ENCODE data around the gene TCTA. TPM values are rescaled to one million over a fixed set of nuclear protein-coding genes. Genes with fewer than 3 reads are reported as not detected.

TCTA gene
- total RNA-seq, 1 experiment from 2014 or later = 28.5 TPM

DNA sequence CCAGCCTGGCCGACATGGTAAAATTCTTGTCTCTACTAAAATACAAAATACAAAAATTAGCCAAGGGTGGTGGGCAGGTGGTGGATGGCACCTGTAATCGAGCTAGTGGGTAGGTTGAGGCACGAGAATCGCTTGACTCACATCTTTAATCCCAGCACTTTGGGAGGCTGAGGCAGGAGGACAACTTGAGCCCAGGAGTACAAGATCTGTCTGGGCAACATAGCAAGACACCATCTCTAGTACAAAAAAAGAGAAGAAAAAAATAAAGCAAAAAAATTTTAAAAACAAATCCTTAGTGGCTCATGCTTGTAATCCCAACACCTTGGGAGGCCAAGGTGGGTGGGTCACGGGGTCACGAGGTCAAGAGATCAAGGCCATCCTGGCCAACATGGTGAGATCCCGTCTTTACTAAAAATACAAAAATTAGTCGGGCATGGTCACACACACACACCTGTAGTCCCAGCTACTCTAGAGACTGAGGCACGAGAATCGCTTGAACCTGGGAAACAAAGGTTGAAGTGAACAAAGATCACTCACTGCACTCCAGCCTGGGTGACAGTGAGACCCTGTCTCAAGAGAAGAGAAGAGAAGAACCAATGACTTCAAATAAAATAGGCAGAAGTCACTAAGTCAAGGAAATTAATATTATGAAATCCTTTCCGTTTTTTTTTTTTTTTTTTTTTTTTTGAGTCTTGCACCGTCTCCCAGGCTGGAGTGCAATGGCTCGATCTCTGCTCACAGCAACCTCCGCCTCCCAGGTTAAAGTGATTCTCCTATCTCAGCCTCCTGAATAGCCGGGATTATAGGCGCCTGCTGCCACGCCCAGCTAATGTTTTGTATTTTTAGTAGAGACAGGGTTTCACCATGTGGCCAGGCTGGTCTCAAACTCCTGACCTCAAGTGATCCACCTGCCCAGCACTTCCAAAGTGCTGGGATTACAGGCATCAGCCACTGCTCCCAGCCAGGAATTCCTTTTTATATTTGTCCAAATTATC lies 5.4 kb upstream of the TCTA start:
- in situ Hi-C loops (cut with HindIII; ENCODE audit: low pct_unique_long_range_greater_than_20kb, low sequenced_read_pairs) = no loop called here
- DNase-seq (ENCODE audit: low read depth) = no peak

DNA sequence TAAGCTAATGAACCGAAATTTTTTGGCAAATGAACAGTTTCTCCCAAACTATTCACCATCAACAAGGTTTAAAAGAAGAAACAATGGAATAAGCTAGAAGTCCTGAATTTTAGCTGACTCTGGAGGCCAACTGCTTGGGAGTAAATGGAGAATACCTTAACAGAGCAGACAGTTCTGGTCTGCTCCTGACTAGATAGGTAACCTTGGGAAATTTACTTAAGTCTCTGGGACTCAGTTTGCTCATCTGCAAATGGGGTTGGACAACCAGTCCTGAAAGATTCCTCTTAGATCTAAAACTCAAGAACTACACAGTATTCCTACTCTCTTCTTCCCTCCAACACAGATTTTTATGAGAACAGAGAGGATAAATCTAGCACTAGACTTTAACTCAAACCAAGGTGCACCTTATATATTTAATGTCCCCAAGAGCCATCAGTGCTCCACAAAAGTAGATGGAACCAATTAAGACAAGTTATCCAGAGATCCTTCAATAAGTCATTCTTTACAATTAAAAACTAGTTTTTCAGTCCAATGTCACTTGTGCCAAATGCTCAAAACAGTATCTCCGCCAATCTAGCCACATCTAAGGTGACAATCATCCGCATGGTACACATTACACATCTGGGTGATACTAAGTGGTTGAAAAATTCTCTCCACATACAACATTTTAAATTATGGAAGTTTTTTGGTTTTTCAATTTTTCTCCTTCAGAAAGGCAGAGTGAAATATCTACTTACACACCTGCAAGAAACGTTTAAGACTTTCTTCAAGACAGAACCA lies 2.0 kb upstream of the TCTA start:
- DNase-seq (ENCODE audit: low read depth) = no peak
- in situ Hi-C loops (cut with HindIII; ENCODE audit: low pct_unique_long_range_greater_than_20kb, low sequenced_read_pairs) = no loop called here

DNA sequence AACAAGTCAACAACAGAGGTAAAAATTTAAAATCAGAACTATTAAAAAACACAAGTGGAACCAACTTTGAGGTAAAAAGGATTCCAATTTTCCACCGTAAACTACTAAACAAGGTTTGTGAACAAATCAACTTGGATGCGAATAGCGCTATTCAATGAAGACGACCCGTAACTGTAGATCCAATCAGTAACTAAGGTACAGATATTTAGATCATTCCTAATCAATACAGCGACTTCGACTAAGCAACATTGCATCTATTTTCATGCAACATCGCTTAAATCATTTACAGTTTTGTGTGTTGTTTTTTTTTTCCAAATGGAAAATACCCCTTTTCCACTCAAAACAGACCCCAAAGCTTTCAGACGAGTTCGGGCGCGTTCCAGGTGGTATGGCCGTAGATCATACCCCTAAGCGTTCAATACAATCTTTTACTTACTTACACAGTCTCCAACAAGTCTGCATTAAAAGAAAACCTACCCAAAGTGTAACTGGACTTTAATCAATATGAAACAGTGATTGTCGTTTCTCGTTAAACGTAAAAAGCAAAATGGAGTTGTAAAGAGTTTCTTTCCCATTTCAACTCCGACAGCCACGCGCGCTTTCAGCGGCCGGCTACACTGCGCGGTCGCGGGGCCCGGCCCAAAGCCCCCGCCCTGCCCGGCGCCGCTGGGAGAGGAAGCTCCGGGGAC lies 1.2 kb upstream of the TCTA start:
- no peak for DNase-seq (ENCODE audit: low read depth)
- in situ Hi-C loops (cut with HindIII; ENCODE audit: low pct_unique_long_range_greater_than_20kb, low sequenced_read_pairs) = no loop called here

DNA sequence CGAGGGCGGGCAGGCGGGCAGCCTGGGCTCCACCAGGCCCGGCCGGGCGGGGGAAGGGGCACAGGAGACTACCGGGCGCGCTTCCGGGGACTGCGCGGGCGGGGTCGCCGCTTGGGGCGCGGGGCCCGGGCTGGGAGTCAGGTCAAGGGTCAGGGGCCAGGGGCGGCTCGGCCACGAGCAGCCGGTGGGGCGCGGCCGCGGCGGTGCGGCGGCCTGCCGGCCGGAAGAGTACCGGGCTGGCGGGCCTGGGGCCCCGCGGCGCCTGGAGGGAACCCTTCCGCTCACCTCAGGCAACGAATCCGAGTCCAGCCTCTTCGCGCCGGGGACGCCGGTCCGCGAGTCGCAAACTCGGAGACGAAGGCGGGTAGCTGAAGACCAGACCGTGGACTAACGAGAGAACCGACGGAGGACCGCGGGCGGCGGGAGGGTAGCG lies 672 bp upstream of the TCTA start:
- in situ Hi-C loops (cut with HindIII; ENCODE audit: low pct_unique_long_range_greater_than_20kb, low sequenced_read_pairs) = no loop called here

DNA sequence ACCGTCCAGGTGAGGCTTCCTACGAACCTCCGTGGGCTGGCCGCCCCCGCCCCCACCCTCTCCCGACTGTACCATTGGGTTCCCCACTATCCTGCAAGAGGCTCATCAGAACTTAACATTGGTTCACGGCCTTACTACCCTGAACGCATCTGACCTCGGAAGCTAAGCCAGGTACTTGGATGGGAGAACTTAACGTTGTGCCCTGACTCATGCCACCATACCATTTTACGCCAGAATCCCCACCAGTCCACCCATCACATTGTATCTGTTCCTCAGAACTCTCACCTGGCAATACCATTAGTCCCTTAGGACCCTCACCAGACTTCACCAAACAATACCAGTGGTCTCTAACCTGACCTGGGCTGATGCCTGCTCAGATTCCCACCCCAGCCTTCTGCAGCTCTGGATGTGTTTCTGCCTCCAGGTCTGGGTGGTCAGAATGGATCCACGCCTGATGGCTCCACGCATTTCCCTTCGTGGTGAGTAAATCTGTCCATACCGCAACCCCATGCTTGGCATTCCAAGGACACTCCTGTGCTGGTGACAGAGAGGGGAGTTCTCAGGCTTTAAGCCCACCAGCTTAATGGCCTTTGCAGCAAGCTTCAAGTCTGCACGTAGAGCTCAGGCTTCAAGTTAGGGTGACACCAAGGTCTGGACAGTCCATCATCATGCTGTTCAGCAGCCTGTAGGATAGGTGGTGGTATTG lies 562 bp downstream of the TCTA start:
- in situ Hi-C loops (cut with HindIII; ENCODE audit: low pct_unique_long_range_greater_than_20kb, low sequenced_read_pairs) = no loop called here
- no peak for DNase-seq (ENCODE audit: low read depth)

More for the DNA sequence above, 672 bp upstream of the TCTA start:
- DNase-seq (ENCODE audit: low read depth) = no peak

DNA sequence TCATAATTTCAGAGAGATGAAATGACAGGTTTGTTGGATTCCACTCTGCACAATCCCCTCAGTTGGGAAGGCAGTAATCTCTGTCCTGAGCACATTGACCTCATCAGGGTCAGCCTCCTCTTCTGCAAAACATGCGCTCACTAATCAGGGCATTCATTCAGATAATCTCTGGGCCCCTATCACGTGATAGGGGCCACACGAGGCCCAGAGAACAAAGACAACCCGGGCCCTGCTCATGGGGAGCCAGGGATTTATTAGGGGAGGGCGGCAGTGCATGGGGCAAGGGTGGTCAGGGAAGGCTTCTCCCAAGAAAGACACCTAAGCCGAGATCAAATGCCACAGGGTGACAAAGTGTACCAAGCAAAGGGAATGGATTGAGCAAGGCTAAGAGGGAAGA lies 1.1 kb downstream of the TCTA start:
- in situ Hi-C loops (cut with HindIII; ENCODE audit: low pct_unique_long_range_greater_than_20kb, low sequenced_read_pairs) = no loop called here
- DNase-seq (ENCODE audit: low read depth) = no peak

DNA sequence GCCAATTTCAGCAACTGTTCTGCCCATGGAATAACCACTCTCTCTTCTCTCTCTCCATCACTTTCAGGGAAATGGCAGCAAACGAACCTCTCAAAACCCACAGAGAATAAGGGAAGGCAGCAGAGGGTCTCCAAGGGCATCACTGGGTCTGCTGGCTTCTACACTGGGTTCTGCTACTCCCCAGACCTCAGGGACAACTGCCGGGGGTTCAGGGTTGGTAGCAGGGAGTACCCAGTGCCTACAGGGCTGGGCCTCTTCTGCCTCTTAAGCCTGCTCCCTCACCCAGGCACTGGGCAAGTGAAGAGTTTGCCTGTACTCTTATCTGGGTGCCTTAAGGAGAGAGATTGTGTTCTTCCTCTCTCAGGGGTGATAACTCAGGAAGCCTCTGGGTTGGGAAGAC lies 2.5 kb downstream of the TCTA start:
- no peak for DNase-seq (ENCODE audit: low read depth)
- in situ Hi-C loops (cut with HindIII; ENCODE audit: low pct_unique_long_range_greater_than_20kb, low sequenced_read_pairs) = no loop called here

DNA sequence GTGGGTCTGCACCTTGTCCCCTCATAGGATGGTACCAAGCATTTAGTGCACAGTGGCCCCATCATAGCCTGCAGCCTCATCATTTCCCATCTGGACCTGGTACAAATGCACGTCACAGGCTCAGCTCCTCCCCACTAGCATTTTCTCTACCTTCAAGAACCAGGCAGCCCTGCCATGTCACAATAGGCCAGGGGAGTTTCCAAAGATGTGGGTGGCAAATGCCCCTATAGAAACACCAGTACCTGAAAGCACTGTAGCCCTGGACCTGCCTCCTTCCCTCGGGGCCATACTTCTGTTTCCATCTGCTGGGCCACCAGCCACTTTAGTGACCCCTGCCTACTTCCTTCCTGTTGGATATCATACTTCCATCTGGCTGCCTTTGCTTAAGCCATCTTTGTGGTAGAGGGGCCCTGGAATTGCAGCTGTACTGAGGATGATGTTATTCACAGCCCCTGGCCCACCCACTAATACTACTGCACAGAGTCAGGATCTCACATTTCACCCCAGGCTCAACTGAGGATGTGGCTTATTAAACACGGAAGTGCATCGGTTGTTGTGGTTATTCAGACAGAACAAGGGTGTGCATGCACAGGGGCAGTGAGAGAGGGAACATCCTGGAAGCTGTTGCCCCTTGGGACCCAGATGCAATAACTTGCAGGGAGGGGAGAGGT lies 3.8 kb downstream of the TCTA start:
- in situ Hi-C loops (cut with HindIII; ENCODE audit: low pct_unique_long_range_greater_than_20kb, low sequenced_read_pairs) = no loop called here
- no peak for DNase-seq (ENCODE audit: low read depth)

DNA sequence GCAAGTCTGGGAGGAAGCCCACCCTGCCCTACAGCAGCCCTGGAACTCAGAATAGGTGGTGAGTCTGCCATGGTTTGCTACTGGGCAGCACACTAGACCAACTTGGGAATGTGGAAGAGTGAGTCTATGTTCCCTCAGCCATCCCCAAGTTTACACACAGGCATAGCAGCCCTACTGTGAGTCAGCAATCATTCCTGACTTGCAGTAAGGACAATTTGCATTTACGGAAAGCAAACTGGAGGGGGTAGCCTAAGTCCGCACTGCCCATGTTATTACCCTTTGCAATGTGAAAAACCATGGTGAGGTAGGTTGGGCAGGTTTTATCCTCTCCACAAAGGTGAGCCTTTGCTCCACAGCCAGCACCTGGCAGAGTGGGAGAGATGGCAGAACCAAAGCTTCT lies 4.6 kb downstream of the TCTA start:
- in situ Hi-C loops (cut with HindIII; ENCODE audit: low pct_unique_long_range_greater_than_20kb, low sequenced_read_pairs) = no loop called here
- DNase-seq (ENCODE audit: low read depth) = no peak

DNA sequence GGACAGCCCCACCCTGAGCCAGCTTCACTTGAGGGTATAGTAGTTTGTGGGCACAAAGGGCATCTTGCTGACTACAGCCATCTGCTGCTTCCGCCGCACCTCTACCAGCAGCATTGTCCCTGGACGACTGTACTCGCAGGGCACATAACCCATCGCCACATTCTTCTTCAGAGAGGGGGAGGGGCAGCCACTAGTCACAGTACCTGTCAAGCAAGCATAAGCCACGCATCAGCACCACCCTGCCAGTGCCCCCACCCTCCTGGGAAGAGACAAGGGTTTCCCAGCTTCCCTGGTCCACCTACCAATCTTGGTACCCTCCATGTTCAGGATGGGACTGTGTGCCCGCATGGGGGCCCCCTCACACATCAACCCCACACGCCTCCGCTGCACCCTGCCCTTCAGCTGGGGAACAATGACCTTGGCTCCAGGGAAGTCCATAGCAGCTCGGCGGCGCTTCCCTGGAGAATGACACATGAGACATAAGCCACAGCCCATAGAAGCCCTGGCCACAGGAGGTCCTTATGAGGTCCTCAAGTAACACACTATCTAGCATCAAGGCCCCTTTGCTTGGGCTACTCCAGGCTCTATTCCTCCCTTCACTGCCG lies 5.4 kb downstream of the TCTA start:
- in situ Hi-C loops (cut with HindIII; ENCODE audit: low pct_unique_long_range_greater_than_20kb, low sequenced_read_pairs) = no loop called here
- DNase-seq (ENCODE audit: low read depth) = no peak

DNA sequence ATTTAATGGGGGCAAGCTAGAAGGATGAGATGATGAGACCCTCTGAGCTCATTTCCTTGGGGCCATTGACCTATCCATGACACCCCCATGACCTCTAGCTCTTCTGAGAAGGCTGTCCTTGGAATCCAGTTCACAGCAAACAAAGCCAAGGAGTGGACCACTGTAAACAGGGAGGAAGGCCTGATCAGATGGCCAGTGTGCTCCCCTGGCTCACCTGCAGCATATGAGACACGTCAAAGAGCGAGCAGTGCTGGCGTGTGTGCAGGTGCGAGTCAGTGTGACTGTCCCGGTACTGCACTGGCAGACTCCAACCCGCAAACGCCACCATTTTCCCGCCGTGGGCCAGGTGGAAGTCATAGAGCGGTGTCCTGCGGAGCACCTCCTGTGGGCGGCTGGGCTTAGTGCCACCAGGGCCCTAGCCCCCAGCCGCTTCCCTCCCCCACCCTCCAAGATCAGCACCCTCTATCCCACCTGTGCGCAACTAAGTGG lies 9.7 kb downstream of the TCTA start:
- in situ Hi-C loops (cut with HindIII; ENCODE audit: low pct_unique_long_range_greater_than_20kb, low sequenced_read_pairs) = no loop called here
- no peak for DNase-seq (ENCODE audit: low read depth)

DNA sequence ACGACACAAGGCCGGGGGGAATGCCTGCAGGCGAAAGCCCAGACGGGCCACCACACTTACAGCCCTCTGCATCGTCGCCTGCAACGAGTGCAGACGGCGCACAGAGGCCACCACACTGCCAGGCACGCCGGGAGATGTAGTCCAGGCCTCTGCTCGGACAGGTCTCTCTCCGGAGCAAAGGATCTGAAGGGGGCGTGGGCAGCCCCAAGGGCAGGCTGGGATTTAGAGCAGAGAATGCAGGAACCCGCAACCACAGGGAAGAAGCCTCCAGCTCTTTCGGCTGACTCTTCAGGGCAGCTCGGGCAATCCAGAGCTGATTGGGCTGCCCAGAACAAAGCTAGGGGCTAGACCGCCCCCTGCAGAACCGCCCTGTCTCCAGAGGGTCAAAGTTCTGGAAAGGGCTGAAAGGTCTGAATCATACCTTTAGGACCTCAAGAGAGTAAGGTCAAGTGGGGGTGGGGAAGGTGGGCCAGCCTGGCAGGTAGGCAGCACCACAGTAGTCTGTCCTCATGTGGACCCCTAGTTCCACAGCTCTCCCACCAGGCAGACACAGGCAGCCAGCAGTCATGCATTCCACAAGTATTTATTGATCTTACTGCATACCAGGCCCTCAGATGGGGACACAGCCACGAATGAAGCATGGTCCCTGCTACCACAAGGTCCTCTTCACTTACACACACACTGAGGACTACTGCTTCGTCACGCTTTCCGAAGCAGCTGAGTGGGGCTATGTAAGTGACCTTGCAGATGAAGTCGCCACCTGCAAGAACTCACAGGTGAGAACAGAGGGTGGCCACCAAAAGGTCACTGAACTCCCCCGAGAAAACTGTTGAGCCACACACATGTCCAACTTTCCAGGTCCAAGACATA lies 10.4 kb downstream of the TCTA start, which contains the start of gene AMT:
TSS of gene AMT (minus strand) at position 95 of the 870 bp plus-strand sequence. CDS start at position 72, 23 bp downstream.
- in situ Hi-C loops (cut with HindIII; ENCODE audit: low pct_unique_long_range_greater_than_20kb, low sequenced_read_pairs) = no loop called here
- DNase-seq (ENCODE audit: low read depth) = no peak

DNA sequence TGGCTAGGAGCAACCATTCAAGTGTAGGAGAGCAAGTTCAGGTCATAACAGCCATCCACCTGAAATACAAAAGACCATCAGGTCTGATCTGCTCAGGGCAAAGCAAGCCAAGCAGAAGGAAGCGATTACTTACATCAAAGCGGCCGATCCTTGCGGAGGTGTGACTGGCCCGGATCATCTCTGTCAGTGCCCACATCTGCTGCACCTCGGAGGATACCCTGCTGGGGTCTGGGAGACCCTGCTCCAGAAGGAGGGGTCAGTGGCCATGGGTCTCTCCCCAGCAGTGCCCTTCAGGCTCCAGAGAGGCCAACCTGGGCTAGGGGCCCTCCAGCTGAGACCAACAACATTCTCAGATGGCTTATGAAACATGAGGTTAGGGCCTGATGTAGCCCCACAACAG lies 12.6 kb downstream of the TCTA start:
- in situ Hi-C loops (cut with HindIII; ENCODE audit: low pct_unique_long_range_greater_than_20kb, low sequenced_read_pairs) = no loop called here
- no peak for DNase-seq (ENCODE audit: low read depth)

DNA sequence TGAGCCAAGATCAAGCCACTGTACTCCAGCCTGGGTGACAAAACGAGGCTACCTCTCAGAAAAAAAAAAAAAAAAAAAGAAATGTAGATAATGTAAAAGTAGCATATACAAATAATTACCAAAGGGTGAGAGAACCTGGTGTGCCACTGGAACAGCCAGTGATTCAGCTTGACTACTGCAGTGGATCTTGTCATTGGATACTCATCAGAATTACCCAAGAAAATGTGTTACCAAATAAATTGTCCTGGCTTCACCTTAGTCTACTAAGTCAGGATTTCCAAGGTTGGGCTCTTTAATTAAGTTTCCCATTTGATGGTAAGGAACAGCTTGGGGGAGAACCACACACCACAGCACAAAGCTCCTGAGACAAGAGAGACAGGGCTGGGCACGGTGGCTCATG lies 15.4 kb downstream of the TCTA start:
- DNase-seq (ENCODE audit: low read depth) = no peak
- in situ Hi-C loops (cut with HindIII; ENCODE audit: low pct_unique_long_range_greater_than_20kb, low sequenced_read_pairs) = no loop called here

DNA sequence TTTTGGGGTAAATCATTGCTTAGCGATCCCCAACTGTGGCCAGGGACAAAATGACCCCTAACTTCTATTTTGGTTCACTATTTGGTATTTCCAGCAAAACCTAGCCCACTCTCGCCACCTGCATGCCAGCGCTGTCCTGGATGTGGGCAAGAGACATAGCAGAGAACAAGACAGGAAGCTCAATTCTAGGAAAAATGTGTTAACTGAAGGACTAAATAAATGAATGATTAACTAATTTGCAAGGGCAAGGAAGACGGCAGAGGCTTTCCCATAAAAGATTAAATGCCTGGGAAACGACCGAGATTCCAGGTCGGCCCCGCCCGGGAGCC lies 16.5 kb downstream of the TCTA start:
- DNase-seq (ENCODE audit: low read depth) = no peak
- in situ Hi-C loops (cut with HindIII; ENCODE audit: low pct_unique_long_range_greater_than_20kb, low sequenced_read_pairs) = no loop called here

DNA sequence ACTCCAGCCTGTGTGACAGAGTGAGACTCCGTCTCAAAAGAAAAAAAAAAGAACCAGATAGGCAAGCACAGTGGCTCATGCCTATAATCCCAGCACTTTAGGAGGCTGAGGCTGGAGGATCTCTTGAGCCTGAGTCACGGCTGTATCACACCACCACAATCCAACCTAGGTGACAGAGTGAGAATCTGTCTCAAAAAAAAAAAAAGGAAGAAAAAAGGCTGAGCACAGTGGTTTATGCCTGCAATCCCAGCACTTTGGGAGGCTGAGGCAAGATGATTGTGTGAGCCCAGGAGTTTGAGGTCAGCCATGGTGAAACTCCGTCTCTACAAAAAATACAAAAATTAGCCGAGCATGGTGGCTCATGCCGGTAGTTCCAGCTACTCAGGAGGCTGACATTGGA lies 22.5 kb downstream of the TCTA start:
- DNase-seq (ENCODE audit: low read depth) = no peak
- in situ Hi-C loops (cut with HindIII; ENCODE audit: low pct_unique_long_range_greater_than_20kb, low sequenced_read_pairs) = no loop called here

Measured in Caki2 (cell line).